ENCODE measurements around the gene CEACAM19.

- TF ChIP-seq POLR2A (IDR thresholded peaks at IDR 0.05) (no peak), CTCF (IDR thresholded peaks at IDR 0.05) (no peak)
Measured at GRCh38 chr19:44728178-44728577, 56.9 kb downstream of the CEACAM19 start.

All from uterus (tissue), 2 donors.